Measurements from ENCODE around the gene ADRA1B.

ADRA1B gene

GRCh38 chr5:159928122-159928909, 12.0 kb downstream of the ADRA1B start:
- DNase-seq (ENCODE audit: low read depth, low spot score) = no peak

DNA sequence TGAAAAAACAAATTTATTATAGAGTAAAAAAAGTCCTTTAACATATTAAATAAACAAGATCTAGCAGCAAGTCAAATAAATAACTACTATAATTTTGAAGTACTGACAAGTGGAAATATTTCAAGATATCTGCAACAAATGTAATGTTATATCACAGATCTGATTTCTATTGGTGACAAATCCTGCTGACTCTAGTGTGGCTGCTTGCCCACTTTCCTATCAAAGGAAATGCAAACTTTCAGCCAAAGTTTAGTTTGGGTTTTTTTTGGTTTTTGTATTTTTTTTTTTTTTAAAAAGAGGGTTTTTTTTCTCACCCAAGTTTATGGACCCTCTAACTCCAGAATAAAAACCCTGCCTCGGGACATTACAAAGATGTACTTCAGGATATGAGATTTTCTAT, 12.9 kb downstream of the ADRA1B start:
- no peak for DNase-seq (ENCODE audit: low read depth, low spot score)

DNA sequence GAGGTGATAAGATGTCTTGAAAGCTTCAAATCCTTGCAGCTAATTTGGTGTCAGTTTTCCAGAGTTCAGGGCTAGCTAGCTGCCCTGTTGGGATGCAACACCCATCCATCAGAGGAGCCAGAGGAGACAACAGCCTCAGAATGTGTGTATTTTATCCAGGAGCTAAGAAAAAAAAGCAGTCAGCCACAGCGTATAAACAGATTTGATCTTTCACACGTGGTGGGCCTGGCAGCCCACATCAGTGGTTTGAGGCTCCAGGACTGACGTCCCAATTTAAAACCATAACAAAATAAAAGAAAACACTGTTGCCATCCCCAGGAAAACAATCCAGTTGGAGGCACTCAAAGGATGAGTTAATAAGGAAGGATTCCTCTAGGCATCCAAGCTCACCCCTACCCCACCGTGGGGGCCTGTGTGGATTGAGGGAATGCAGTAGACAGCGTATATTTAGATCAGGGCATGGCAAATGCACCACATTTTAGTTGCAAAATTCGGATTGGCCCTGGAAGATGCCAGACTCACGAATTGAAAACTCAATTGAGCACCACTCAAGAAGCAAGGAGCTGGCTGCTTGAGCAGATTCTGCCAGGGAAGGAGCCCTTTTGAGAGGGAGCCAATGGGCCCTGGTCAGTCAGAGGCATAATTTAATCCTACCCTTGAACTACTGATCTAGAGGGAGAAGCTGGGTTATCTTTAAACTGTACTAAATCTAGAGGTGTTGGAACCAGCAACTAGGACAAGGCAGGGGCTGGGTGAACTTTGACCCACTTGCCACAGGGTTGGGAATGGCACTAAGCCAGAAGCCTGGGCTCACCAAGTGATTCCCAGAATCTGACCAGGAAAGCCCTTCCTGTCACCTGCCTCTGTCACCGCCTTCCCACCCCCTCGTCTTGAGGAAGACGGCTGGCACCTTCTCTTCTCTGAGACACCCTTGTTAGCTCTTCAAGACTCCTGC, 17.5 kb downstream of the ADRA1B start:
- DNase-seq (ENCODE audit: low read depth, low spot score) = no peak

- no peak for DNase-seq (ENCODE audit: low read depth, low spot score)
Measured at GRCh38 chr5:159935946-159936345, 19.7 kb downstream of the ADRA1B start.

DNA sequence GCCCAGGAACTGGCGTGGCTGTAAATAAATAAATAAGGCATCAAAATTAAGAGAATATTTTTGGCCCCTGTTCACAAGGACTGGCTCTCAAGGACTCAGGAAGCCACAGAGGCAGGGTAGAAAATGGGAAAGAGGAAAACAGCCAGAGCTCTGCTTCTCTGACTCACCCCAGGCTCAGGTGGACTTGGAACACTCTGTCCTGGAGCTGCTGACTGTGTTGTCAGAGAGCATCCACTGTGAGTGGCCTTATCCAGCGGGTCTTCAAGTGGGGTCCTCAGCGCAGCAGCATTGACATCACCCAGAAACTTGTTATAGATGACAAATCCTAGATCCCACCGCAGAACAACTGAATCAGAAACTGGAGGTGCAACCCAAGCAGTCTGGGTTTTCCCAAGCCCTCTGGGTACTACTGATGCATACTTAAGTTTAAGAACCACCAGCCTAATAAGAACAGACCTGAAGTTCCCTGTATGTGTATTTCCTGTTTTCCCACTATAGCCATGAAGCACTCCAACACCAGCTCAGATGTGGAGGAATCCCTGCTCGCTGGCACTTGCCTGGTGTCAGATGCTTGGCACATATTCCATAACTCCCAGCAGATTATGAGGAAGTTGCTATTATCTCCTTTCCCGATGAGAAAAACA, 20.5 kb downstream of the ADRA1B start:
- DNase-seq (ENCODE audit: low read depth, low spot score) = no peak

DNA sequence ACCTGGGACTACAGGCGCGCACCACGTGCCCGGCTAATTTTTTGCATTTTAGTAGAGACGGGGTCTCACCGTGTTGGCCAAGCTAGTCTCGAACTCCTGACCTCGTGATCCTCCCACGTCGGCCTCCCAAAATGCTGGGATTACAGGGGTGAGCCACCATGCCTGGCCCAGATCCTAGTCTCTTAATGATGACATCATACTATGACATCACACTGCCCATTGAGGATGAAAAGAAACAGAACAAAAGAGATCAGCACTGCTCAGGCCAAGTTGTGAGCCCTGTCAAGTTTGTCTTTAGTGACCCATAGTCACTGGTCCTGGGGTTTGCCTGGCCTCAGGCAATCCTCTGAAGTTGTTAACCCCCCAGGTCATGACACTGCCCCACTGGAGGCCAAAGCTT, 21.3 kb downstream of the ADRA1B start:
- DNase-seq (ENCODE audit: low read depth, low spot score) = no peak

DNA sequence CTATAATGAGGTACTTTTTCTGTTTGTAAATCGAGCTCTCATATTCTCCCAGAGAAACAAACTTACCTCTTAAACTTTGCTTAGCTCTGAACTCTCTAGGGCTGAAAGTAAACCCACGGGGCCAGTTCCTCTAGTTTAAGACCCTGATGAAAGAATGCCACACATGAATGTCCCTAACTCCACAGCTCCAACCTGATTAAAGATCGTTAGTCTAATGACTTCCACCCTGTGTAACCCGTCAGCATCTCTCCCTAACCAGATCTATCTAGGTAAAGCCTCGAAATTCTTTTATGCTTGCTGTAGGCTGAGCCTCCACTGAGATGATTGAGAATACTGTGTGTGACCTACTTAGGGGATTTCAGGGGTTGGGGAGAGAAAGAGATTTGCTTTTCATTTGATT, 27.0 kb downstream of the ADRA1B start:
- no peak for DNase-seq (ENCODE audit: low read depth, low spot score)

DNA sequence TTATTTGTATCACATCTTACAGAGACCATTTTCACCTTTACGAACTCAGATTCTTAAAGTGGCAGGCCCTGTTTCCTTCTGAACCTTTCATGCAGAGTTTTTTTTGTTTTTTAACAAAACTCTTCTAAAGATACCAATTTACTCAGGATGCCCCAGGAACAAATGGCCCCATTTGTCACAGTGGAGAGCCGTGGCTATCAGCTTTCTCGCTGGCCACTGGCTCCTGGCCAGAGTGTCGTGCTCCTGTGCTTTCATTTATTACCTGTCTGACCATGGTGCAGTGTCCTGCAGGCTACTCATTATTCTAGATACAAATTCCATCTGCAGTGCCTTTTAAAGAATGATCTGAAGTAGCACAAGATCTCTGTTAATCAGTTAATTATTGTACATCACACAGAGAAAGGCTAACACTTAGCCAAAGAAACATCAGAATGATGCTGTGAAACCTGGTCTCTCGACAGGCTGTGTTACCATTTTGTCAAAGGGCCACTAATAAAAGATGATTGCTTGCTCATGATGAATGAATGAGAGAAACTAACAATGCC, 27.8 kb downstream of the ADRA1B start:
- no peak for DNase-seq (ENCODE audit: low read depth, low spot score)

DNA sequence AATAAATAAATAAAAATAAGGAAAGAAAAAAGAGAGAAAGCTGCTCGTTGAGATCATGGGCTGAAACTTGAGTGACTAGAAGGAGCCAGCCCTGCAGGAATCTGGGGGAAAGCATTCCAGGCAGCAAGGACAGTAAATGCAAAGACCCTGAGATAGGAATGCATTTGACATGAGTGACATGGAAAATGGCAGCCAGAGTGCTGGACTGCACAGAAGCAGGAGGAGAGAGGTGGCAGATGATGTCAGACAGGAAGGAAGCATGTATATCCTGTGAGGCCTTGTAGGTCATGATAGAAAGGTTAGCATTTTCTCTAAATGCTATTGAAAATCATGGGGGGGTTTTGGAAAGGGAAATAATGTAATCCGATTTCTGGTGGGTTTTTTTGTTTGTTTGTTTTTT, 29.1 kb downstream of the ADRA1B start:
- DNase-seq (ENCODE audit: low read depth, low spot score) = no peak

DNA sequence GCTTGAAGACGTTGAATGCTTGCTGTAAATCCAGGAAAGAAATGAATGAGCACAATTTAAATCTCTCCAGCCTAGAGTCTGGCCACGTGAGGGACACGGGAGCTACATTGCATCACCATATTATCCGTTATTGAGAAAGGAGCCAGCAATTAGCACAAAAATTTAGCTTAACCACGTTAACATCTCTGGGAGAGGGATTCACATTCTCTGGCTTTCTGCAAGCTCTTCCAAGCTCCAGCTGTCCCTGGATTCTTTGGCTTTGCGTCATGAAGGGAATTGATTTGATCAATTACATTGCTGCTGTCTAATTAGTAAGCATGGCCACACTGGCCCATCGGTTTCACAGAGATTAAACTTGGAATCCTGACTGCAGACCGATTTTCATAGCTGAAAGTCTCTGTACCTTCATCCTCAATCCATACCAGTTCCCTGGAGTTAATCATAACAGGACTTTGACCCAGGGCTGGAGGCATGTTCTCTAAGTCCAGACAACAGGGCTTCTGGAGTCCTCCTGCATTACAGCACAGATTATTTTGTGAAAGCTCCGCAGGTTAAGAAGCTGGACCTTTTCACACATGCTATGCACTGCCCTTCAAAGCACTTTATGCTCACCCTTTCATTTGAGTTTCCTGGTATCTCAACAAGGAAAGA, 31.6 kb downstream of the ADRA1B start:
- no peak for DNase-seq (ENCODE audit: low read depth, low spot score)

- DNase-seq (ENCODE audit: low read depth, low spot score) = no peak
Measured at GRCh38 chr5:159951387-159951786, 35.1 kb downstream of the ADRA1B start.

- DNase-seq (ENCODE audit: low read depth, low spot score) = no peak
Measured at GRCh38 chr5:159951834-159952233, 35.6 kb downstream of the ADRA1B start.

GRCh38 chr5:159953609-159954008, 37.3 kb downstream of the ADRA1B start:
- DNase-seq (ENCODE audit: low read depth, low spot score) = no peak

DNA sequence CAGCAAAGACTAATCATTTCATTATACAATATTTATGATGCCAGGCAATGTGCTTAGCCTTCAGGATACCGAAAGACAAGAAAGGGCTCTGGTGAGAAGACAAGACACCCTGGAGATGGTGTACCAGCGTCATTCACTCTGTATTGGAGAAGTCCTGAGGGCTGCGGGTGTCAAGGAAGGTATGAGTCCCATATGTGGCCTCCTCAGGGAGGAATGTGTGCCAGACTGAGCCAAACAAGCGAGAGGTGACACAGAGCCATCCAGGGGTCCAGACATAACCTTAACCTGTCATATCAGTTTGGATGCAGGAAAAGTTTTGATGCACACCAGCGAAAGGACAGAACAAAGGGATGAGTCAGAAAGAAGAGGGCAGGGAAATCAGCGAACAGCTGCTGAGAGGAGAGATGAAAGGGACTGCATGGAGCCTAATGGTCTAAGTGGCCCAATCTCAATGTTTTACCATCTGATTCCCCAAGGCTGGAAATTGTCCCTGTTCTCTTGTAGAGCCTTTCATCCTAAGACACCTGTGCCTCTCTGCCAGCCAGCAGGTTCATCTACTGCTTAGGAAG, 38.9 kb downstream of the ADRA1B start:
- no peak for DNase-seq (ENCODE audit: low read depth, low spot score)

GRCh38 chr5:159956074-159956473, 39.8 kb downstream of the ADRA1B start:
- no peak for DNase-seq (ENCODE audit: low read depth, low spot score)

DNA sequence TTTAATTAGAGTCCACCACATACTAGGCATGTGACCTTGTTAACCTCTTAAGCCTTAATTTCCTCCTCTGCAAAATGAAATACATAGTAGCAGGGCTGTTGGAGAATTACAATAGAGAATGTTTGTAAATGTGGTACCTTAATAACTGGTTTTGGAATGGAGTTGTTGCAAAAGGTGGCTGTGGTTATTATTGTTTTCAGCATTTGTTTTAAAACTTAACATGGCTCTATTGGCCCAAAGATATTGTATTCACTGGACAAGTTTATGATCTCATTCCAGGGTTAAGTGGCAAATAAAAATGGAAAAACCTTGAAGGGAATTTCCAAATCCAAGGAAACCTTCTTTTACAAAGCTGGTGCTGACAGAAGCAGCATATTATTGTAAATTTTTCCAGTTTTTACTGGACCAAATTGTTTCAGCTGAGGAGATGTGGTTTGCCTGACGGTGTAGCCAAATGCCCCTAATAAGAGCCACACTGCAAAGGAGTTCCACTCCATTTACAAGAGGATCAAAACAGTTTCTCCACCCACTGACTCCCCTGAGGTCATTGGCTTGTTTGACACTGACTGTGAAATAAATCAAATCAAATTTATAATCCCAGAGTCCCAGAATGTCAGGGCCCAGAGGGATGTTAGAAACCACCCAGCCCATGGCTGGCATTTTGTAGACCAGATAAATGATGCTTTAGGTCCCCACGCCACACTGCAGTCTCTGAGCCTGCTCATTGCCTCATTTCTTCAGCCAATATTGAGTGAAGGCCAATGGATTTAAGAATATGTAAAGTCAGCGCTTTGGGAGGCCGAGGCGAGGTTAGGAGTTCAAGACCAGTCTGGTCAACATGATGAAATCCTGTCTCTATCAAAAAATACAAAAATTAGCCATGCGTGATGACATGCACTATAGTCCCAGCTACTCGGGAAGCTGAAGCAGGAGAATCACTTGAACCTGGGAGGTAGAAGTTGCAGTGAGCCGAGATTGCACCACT, 45.2 kb downstream of the ADRA1B start:
- DNase-seq (ENCODE audit: low read depth, low spot score) = no peak

- no peak for DNase-seq (ENCODE audit: low read depth, low spot score)
Measured at GRCh38 chr5:159962214-159962613, 45.9 kb downstream of the ADRA1B start.

DNA sequence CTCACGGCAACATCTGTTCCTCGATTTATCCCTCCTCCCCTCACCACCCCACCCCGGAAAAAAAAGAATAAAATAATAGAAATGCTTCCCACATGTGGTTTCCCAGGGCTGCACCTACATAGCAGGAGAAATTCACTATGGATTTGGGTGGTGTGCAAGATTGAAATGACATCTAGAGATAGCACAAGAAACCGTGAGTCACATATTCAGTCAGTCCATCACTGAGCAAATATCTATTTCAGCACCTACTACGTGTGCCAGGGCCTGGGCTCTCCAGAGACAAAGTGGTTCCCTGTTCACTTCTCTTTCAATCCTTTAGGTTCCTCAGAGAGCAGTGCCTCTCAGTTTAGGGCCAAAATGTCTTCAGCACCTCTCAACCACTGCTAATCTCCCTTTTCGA, 47.7 kb downstream of the ADRA1B start:
- DNase-seq (ENCODE audit: low read depth, low spot score) = no peak

- peak; percentile 22 for DNase-seq (ENCODE audit: low read depth, low spot score)
Measured at GRCh38 chr5:159965031-159965837, 49.0 kb downstream of the ADRA1B start.
